B cell (primary cell): Measurements from ENCODE around the gene GRIP1.

ENCODE experiments used
- EZH2 ChIP-seq: IDR thresholded peaks from 2 replicates; pipeline ENCODE4 v1.6.1; 2012; ENCODE audit warnings: borderline replicate concordance, low read depth, mild to moderate bottlenecking, moderate library complexity, low read length; ENCODE audit not compliant: insufficient read depth, poor library complexity, severe bottlenecking
- TF ChIP-seq, protein P1 (sequence below): fragments of 200-600 bp; IDR thresholded peaks from one replicate; pipeline ENCODE4 v1.8.0; 2022; ENCODE audit warnings: antibody characterized with exemption, mild to moderate bottlenecking

DNA sequence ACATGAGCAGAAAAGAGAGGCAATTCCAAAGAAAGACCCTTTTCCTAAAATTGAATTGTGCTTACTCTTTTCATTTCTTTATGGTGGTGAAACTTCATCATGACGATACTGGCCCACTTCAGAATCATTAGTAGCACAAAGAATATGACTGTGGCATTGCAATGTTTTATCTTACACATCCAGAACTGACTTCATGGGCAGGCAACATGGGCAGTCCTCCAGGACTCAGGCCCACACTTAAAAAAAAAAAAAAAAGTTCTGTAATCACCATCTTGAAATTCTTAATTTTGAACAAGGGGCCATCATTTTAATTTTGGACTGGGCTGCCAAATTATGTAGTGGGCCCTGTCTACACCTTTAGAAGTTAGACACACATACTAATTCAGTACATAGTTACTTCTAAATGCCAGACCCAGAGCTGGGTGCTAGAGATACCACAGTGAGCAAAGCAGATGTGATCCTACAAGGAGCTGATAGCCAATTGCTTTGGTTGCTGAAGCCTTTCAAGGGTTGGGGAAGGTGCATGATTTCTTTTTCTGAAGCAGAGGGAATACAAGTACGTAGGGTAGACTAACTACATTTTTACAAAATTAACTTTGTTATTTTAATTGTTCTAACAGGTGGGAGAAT is 341.4 kb downstream of the GRIP1 start:
- TF ChIP-seq EZH2 = no peak
- TF ChIP-seq, protein P1, sequence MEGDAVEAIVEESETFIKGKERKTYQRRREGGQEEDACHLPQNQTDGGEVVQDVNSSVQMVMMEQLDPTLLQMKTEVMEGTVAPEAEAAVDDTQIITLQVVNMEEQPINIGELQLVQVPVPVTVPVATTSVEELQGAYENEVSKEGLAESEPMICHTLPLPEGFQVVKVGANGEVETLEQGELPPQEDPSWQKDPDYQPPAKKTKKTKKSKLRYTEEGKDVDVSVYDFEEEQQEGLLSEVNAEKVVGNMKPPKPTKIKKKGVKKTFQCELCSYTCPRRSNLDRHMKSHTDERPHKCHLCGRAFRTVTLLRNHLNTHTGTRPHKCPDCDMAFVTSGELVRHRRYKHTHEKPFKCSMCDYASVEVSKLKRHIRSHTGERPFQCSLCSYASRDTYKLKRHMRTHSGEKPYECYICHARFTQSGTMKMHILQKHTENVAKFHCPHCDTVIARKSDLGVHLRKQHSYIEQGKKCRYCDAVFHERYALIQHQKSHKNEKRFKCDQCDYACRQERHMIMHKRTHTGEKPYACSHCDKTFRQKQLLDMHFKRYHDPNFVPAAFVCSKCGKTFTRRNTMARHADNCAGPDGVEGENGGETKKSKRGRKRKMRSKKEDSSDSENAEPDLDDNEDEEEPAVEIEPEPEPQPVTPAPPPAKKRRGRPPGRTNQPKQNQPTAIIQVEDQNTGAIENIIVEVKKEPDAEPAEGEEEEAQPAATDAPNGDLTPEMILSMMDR = no peak
